HG02981 (cell line): ENCODE results near the gene PSAT1.

Experiments used
- ATAC-seq: cut with Tn5 transposase; IDR thresholded peaks from one replicate; pipeline ENCODE4 v1.9.1; 2021; ENCODE audit warnings: mild to moderate bottlenecking, moderate library complexity; ENCODE audit not compliant: unreplicated experiment

The PSAT1 gene

GRCh38 chr9:78316166-78316892 is 19.4 kb downstream of the PSAT1 start:
- no peak for ATAC-seq

- no peak for ATAC-seq
Observed at GRCh38 chr9:78319197-78320029, 22.5 kb downstream of the PSAT1 start.

DNA sequence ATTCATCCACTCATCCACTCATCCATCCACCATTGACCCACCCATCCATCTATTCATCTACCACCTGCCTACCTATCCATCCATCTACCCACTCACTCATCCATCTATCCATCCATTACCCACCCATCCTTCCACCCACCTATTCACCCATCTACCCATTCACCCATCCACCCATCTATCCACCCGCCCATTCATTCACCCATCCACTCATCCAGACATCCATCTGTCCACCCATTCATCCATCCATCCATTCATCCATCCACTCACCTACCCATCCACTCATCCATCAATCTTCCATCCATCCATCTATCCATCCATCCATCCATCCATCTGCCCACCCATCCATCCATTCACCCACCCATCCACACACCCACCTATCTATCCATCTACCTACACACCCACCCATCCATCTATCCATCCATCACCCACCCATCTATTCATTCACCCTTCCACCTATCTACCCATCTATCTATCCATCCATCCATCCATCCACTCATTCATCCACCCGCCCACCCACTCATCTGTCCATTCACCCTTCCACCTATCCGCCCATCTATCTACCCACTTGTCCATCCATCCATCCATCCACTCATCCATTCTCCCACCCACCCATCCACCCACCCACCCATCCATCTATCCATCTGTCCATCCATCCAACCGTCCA is 23.2 kb downstream of the PSAT1 start:
- no peak for ATAC-seq

DNA sequence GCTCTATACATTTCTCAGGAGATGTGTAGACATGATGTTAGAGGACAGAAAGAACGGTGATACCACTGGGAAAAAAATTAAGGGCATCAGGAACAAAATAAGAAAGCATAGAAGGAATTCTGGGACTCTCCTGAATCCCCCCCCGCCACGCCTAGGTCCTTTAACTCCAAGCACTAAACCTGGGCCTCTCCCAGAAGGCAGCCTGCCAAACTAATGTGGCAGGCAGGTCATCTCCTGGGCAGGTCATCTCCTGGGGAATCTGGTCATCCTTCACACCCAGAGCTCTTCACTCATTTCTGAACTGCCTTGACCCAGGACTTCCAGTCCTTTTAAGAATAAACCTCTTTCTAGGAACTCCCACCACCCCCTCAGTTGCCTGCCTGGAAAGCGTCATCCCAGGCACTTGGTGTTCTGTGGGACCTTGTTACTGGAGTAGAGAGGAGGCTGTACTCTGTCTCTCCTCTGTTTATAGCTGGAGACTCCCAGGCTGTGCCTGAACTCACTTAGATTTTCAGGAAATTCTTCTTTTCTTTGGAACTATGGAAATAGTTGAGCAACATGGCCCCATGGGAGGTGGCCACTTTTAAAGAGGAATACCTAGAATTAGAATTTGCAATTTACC is 24.1 kb downstream of the PSAT1 start:
- ATAC-seq = no peak

DNA sequence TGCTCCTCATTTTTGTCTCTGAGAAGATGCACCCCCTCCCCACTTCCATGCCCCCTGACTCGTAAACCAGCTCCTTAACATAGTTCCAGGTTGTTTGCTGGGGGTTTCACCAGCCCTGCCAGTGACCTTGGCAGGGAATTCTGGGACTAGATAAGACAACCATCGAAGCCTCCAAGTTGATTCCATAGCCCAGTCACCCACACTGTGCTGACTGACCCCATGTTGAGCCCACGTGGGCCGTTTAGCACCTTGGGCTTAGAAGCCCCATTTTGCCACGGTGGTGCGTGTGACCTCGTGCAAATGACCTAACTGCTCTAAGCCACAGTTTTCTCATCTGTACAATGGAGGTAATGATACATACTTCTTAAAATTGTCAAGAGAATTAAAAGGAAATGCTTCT is 24.6 kb downstream of the PSAT1 start:
- no peak for ATAC-seq

- ATAC-seq = no peak
Observed at GRCh38 chr9:78324068-78324650, 27.2 kb downstream of the PSAT1 start.

GRCh38 chr9:78324682-78325081 is 27.8 kb downstream of the PSAT1 start:
- no peak for ATAC-seq

- no peak for ATAC-seq
Observed at GRCh38 chr9:78325343-78325742, 28.4 kb downstream of the PSAT1 start.

- no peak for ATAC-seq
Observed at GRCh38 chr9:78325846-78326360, 29.0 kb downstream of the PSAT1 start.

DNA sequence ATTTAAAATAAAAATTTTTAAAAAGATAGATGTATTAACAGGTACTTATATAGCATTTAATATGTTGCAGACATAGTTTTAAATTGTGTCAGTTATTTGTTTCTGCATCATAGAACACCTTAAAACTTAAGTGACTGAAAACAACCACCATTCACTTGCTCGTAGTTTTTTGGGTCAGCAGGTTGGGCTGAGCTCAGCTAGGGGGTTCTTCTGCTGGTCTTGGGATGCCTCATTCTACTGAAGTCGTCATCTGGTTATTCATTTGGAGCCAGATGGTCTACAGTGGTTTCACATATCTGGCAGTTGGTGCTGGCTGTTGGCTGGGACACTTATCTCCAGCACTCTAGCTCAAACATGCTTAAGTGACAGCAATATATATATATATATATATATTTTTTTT is 29.6 kb downstream of the PSAT1 start:
- ATAC-seq = no peak

GRCh38 chr9:78332381-78332780 is 35.5 kb downstream of the PSAT1 start:
- no peak for ATAC-seq

GRCh38 chr9:78348848-78349247 is 51.9 kb downstream of the PSAT1 start:
- no peak for ATAC-seq

- ATAC-seq = peak; percentile 74
Observed at GRCh38 chr9:78351816-78352215, 54.9 kb downstream of the PSAT1 start.

DNA sequence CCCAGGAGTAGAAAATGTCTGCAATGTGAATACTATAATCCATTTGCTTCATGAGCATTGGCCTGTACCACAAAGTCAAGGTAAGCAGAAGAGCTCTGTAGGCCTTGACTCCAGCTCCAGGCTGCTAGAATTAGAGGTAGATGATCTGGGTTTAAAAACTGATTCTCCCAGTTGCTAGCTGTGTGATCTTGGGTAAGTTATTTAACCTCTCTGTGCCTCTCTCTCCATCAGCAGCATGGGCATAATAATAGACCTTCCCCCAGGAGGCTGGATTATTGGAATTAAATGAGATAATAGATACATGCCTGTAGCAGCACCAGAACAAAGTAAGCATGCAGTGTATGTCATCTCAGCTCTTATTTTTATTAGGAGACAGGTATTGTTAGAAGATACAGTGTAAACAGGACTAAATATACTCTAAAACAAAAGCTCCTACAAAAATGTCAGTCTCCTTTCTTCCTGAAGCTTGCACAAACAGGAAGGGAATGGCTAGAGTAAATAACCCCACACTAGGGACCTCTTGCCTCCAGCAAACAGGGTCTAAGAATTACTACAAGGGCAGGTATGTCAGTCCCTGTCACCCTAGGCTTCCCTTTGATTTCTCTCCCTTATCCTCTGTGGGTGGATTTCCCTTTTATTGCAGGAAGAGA is 57.5 kb downstream of the PSAT1 start:
- no peak for ATAC-seq

DNA sequence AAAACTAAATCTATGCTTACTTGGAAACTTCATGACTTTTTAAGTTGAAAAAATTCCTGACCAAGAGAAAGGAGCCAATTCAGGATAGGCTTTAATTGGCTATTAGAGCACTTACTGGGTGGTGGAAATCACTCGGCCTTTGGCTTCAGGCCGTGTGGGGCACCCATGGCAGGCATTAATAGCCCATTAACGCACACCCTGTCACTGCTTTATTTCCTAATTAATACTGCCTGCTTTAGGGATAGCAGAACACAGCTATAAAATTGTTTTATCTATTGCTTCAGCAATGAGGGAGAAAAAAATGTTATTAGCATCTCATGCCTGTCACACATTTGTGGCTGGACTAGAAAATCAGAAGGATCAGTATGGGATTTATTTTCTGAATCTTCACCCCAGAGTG is 58.1 kb downstream of the PSAT1 start:
- no peak for ATAC-seq

- no peak for ATAC-seq
Observed at GRCh38 chr9:78356634-78357033, 59.7 kb downstream of the PSAT1 start.

DNA sequence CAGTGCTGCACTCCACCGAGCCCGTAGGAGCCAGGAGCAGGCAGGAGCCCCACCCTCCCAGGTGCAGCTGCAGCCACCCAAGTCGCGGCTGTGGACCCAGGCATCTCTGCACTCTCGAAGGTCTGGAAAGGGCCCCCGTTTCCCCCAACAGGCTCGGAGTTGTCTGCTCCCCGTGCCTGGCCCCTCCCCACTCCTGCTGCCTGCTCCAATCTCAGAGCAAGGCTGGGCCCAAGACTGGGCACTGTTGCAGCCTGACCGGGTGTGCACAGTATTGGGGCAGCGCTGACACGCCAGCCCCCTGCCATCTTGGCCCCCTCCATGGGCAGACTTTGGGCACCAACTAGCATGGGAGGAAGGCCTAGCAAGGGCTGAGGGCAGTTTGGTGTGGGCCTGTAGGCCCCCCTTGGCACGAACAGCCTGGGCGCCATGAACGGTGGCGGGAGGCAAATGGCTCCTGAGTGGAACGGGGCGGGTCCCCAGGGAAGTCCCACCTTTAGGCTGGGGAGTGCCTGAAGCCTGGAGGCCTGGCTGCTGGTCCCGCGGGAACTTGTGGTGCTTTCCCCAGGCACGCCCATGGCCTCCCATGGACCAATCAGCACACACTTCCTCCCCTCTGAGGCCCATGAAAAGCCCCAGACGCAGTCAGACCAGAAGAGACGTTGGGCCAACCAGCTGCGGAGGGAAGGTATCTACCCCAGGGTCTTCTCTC is 60.4 kb downstream of the PSAT1 start:
- peak; percentile 60 for ATAC-seq

DNA sequence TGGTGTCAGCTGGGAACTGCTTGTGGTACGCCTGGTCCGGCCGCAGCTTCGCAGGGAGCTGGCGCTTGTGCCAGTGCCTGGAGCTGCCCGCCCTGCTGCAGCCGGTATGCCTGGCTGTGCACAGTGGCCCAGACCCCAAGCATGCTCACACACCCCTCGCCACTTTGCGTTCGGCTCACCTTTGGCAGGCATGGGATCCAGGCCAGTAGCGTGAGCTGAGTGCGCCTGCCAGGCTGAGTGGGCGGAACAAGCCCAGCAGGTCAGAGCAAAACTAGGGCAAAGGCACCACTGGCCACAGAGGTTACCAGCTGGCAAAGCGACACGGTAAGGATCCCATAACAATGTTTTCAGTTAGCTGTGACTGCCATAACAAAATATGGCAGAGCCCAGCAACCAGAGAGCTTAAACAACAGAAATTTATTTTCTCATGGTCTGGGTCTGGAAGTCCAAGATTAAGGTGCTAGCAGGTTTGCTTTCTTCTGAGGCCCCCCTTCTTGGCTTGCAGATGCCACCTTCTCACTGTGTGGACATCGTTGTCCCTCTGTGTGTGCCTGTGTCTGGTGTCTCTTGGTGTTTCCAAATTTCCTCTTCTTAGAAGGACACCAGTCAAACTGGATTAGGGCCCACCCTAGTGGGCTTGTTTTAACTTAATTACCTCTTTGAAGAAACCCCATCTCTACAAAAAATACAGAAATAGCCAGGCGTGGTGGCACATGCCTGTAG is 61.6 kb downstream of the PSAT1 start:
- ATAC-seq = no peak

- ATAC-seq = no peak
Observed at GRCh38 chr9:78363221-78363620, 66.3 kb downstream of the PSAT1 start.
